IMR-90 (cell line): ENCODE data around the gene ZNF212. TPM values are rescaled to one million over a fixed set of nuclear protein-coding genes. Genes with fewer than 3 reads are reported as not detected.

Experiments
- ATAC-seq: fragments of 200-7000 bp; cut with Tn5 transposase; 2 replicates; pipeline ENCODE4 v1.9.1; 2020; ENCODE audit warnings: low read depth, mild to moderate bottlenecking, moderate library complexity
- BruUV-seq: library from RNA; stranded (reverse); fragments of 400-500 nt; replicated peaks from 2 replicates; lab custom pipeline; 2021; lab: Mats Ljungman, UMichigan
- CTCF ChIA-PET: fragments of 300-600 bp; formaldehyde crosslinking; extraction: SDS; loops from one replicate; lab custom pipeline; 2021; ENCODE audit warnings: antibody characterized with exemption; lab: Yijun Ruan, JAX
- POLR2A ChIA-PET: fragments of 300-600 bp; sonication (Branson Sonifier 250); formaldehyde crosslinking; loops from one replicate; lab custom pipeline; 2022; ENCODE audit warnings: antibody characterized with exemption; ENCODE audit not compliant: unreplicated experiment; lab: Charles Lee
- DNase-seq: peaks from one replicate; pipeline ENCODE4 v3.0.0; 2013
- H2AFZ ChIP-seq: replicated peaks from 2 replicates; pipeline ENCODE3; 2013; ENCODE audit warnings: low read length, mild to moderate bottlenecking; ENCODE audit not compliant: poor library complexity
- H2AK5ac ChIP-seq: 2 replicates; pipeline ENCODE4 v1.6.1; 2013; ENCODE audit warnings: low read depth, low read length, inconsistent platforms
- H2AK9ac ChIP-seq: replicated peaks from 2 replicates; pipeline ENCODE3; 2013; ENCODE audit warnings: mild to moderate bottlenecking, low read depth, low read length, moderate library complexity; ENCODE audit not compliant: poor library complexity
- H2BK120ac ChIP-seq: 2 replicates; pipeline ENCODE4 v1.6.1; 2013; ENCODE audit warnings: low read depth, low read length, inconsistent platforms
- H2BK15ac ChIP-seq: 3 replicates; pipeline ENCODE4 v1.6.1; 2013; ENCODE audit warnings: low read depth, low read length, inconsistent platforms
- H2BK20ac ChIP-seq: 2 replicates; pipeline ENCODE4 v1.6.1; 2013; ENCODE audit warnings: low read depth, mild to moderate bottlenecking, inconsistent platforms, low read length, moderate library complexity
- H2BK5ac ChIP-seq: 2 replicates; pipeline ENCODE4 v1.6.1; 2013; ENCODE audit warnings: mild to moderate bottlenecking, low read depth, low read length, inconsistent platforms; ENCODE audit not compliant: poor library complexity, severe bottlenecking
- H3K14ac ChIP-seq: replicated peaks from 2 replicates; pipeline ENCODE4 v1.6.1; 2013; ENCODE audit warnings: low read depth, low read length, inconsistent platforms
- H3K18ac ChIP-seq: 2 replicates; pipeline ENCODE4 v1.6.1; 2013; ENCODE audit warnings: low read depth, low read length, control low read depth
- H3K23ac ChIP-seq: 2 replicates; pipeline ENCODE4 v1.6.1; 2013; ENCODE audit warnings: low read depth, low read length, inconsistent platforms
- H3K27ac ChIP-seq: 2 replicates; pipeline ENCODE4 v1.5.1; 2013; ENCODE audit warnings: mild to moderate bottlenecking, control low read depth, low read length; ENCODE audit not compliant: insufficient read depth
- H3K27me3 ChIP-seq: 2 replicates; pipeline ENCODE4 v1.6.1; 2013; ENCODE audit warnings: low read length; ENCODE audit not compliant: control insufficient read depth, insufficient read depth
- H3K36me3 ChIP-seq: 2 replicates; pipeline ENCODE4 v1.6.1; 2013; ENCODE audit warnings: low read length, mixed read lengths; ENCODE audit not compliant: control insufficient read depth, insufficient read depth
- H3K4ac ChIP-seq: 2 replicates; pipeline ENCODE4 v1.6.1; 2013; ENCODE audit warnings: low read depth, low read length, inconsistent platforms
- H3K4me1 ChIP-seq: 2 replicates; pipeline ENCODE4 v1.6.1; 2013; ENCODE audit warnings: low read length, mixed read lengths; ENCODE audit not compliant: control insufficient read depth, insufficient read depth
- H3K4me2 ChIP-seq: 2 replicates; pipeline ENCODE4 v1.6.1; 2013; ENCODE audit warnings: low read depth, mild to moderate bottlenecking, control low read depth, low read length, moderate library complexity
- H3K4me3 ChIP-seq: 2 replicates; pipeline ENCODE4 v1.5.1; 2013; ENCODE audit warnings: low read depth, mild to moderate bottlenecking, control low read depth, low read length, moderate library complexity; ENCODE audit not compliant: insufficient read depth
- H3K56ac ChIP-seq: 2 replicates; pipeline ENCODE4 v1.6.1; 2013; ENCODE audit warnings: low read length, inconsistent platforms; ENCODE audit not compliant: insufficient read depth; ENCODE audit errors: extremely low read depth
- H3K79me1 ChIP-seq, 2 experiments: 2 replicates each; pipeline ENCODE4 v1.6.1; 2013; ENCODE audit warnings: low read length in 2 of 2, inconsistent platforms in 1 of 2, low read depth in 1 of 2
- H3K9ac ChIP-seq: 2 replicates; pipeline ENCODE4 v1.6.1; 2013; ENCODE audit warnings: low read depth, low read length, control low read depth
- H3K9me1 ChIP-seq: 2 replicates; pipeline ENCODE4 v1.6.1; 2013; ENCODE audit warnings: low read length, inconsistent platforms; ENCODE audit not compliant: insufficient read depth
- H3K9me3 ChIP-seq: 2 replicates; pipeline ENCODE4 v1.6.1; 2013; ENCODE audit warnings: low read length; ENCODE audit not compliant: control insufficient read depth, insufficient read depth
- H4K20me1 ChIP-seq: 2 replicates; pipeline ENCODE4 v1.6.1; 2013; ENCODE audit warnings: low read length, inconsistent platforms; ENCODE audit not compliant: insufficient read depth
- H4K5ac ChIP-seq: 2 replicates; pipeline ENCODE4 v1.6.1; 2013; ENCODE audit warnings: mild to moderate bottlenecking, low read depth, low read length, control low read depth
- H4K8ac ChIP-seq, 2 experiments: 2 replicates each; pipeline ENCODE4 v1.6.1; 2013; ENCODE audit warnings: low read depth in 2 of 2, low read length in 2 of 2, control low read depth in 1 of 2, inconsistent platforms in 1 of 2
- H4K91ac ChIP-seq: 2 replicates; pipeline ENCODE4 v1.6.1; 2013; ENCODE audit warnings: low read depth, low read length, inconsistent platforms; ENCODE audit not compliant: insufficient read depth
- BHLHE40 ChIP-seq: fragments of 150-350 bp; IDR thresholded peaks from 2 replicates; pipeline ENCODE4 v1.6.1; 2016; ENCODE audit warnings: mild to moderate bottlenecking, low read depth, low read length
- CEBPB ChIP-seq: IDR thresholded peaks from 2 replicates; pipeline ENCODE4 v1.6.1; 2012; ENCODE audit warnings: low read depth, low read length, improper control_type of control experiment
- CHD1 ChIP-seq: IDR thresholded peaks from 2 replicates; pipeline ENCODE4 v1.6.1; 2012; ENCODE audit warnings: low read depth, low read length, improper control_type of control experiment
- FOS ChIP-seq: fragments of 150-350 bp; IDR thresholded peaks from 2 replicates; pipeline ENCODE4 v1.6.1; 2016; ENCODE audit warnings: low read depth, low read length
- MAFK ChIP-seq: IDR thresholded peaks from 2 replicates; pipeline ENCODE4 v1.6.1; 2012; ENCODE audit warnings: low read depth, low read length, improper control_type of control experiment
- MAZ ChIP-seq: IDR thresholded peaks from 2 replicates; pipeline ENCODE4 v1.6.1; 2012; ENCODE audit warnings: low read depth, mild to moderate bottlenecking, low read length, improper control_type of control experiment, moderate library complexity, borderline replicate concordance
- MXI1 ChIP-seq: IDR thresholded peaks from 2 replicates; pipeline ENCODE4 v1.6.1; 2012; ENCODE audit warnings: low read depth, mild to moderate bottlenecking, low read length, moderate library complexity, borderline replicate concordance
- NFE2L2 ChIP-seq: fragments of 150-350 bp; IDR thresholded peaks from 2 replicates; pipeline ENCODE4 v1.6.1; 2016; ENCODE audit warnings: low read depth, mild to moderate bottlenecking, low read length
- POLR2A ChIP-seq: IDR thresholded peaks from 2 replicates; pipeline ENCODE4 v1.6.1; 2012; ENCODE audit warnings: mild to moderate bottlenecking, low read depth, low read length
- RAD21 ChIP-seq: IDR thresholded peaks from 2 replicates; pipeline ENCODE4 v1.6.1; 2012; ENCODE audit warnings: low read length, improper control_type of control experiment
- RCOR1 ChIP-seq: IDR thresholded peaks from 2 replicates; pipeline ENCODE4 v1.6.1; 2012; ENCODE audit warnings: mild to moderate bottlenecking, low read length, improper control_type of control experiment; ENCODE audit not compliant: insufficient replicate concordance
- RFX5 ChIP-seq: IDR thresholded peaks from 2 replicates; pipeline ENCODE4 v1.8.0; 2012; ENCODE audit warnings: low read depth, mild to moderate bottlenecking, low read length, moderate library complexity
- SMC3 ChIP-seq: fragments of 150-350 bp; IDR thresholded peaks from 2 replicates; pipeline ENCODE4 v1.6.1; 2016; ENCODE audit warnings: low read depth, mild to moderate bottlenecking, antibody characterized with exemption, low read length, moderate library complexity
- WGBS, 2 experiments: methylation state at CpG; one replicate each; pipeline versions ENCODE4 v1.1.5 to v1.1.7; 2013; ENCODE audit warnings: missing lambda C conversion rate in 2 of 2; ENCODE audit not compliant: insufficient read length in 1 of 2; ENCODE audit errors: extremely low coverage in 2 of 2; 5-methylcytosine and 5-hydroxymethylcytosine counted together
- dilution Hi-C: fragments of 300-500 bp; cut with HindIII; formaldehyde crosslinking; loops from one replicate; pipeline ENCODE4 v1.14.3; 2018; ENCODE audit warnings: low sequenced_read_pairs; ENCODE audit not compliant: unreplicated experiment
- in situ Hi-C: fragments of 300-500 bp; cut with MboI; formaldehyde crosslinking; loops from 3 replicates; pipeline ENCODE4 v1.14.3; 2019; ENCODE audit warnings: low sequenced_read_pairs, inconsistent platforms, mixed read lengths
- intact Hi-C: fragments of 100-400 bp; cut with micrococcal nuclease; formaldehyde crosslinking; loops from 2 replicates; pipeline ENCODE4 v1.10.0; 2022
- polyA plus RNA-seq, 3 experiments: library from polyadenylated mRNA; depleted of rRNA; stranded (reverse); fragments of >200 nt; gene quantifications; 2 replicates each; pipeline ENCODE4 v1.2.3, GENCODE V29; 2012; ENCODE audit warnings: low replicate concordance in 1 of 3
- total RNA-seq: library from RNA; depleted of rRNA; stranded (reverse); fragments of >200 nt; gene quantifications from 2 replicates; pipeline ENCODE4 v1.2.3, GENCODE V29; 2012
- TF ChIP-seq, protein P1 (sequence below): conservative IDR thresholded peaks from 2 replicates; pipeline ENCODE4 v1.5.1; 2012; ENCODE audit warnings: mild to moderate bottlenecking, low read depth, low read length, improper control_type of control experiment
- TF ChIP-seq, protein P2 (sequence below): fragments of 150-350 bp; IDR thresholded peaks from 2 replicates; pipeline ENCODE4 v1.6.1; 2017; ENCODE audit warnings: mild to moderate bottlenecking, antibody characterized with exemption, low read length, low read depth

Gene ZNF212
- total and polyA plus RNA-seq, 2 of the 4 experiments (the other 2 are of a cell fraction) = 3.8 to 5.1 TPM

DNA sequence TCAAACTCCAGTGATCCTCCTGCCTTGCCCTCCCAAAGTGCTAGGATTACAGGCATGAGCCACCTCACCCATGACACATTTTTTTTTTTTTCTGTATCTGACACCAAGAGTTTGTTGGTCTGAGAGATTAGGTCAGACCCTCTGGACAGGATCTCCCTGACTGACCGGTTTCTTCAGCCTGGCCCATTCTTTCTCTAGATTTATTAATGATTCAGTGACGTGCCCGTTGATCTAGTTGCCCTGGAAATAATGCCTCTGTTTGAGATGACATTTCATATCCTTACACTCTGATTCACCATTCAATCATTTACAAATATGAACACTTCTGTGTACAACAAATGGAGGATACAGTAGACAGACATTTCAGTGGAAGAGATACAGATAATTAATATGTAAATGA is 1.4 kb upstream of the ZNF212 start:
- Histone ChIP-seq H3K18ac (no peak overlapping the region), H3K14ac (0 out of 2 replicates have a peak overlapping the region, but pooled peaks have one; percentile 8), H3K4me3 (no peak overlapping the region), H2BK5ac (peak overlapping the region; percentile 38), H2AK9ac (no peak overlapping the region), H3K56ac (no peak overlapping the region), H3K36me3 (no peaks in the 10 kb centered on the region), H2BK20ac (no peak overlapping the region), H3K9ac (no peak overlapping the region), H2BK15ac (no peak overlapping the region), H3K79me1 (peaks cover 5 to 19% of the 10 kb centered on the region in 2 experiments; a peak in 3 of 4 replicates), H2AK5ac (no peak overlapping the region), H3K27ac (no peak overlapping the region), H4K8ac (no peak overlapping the region), H3K27me3 (no peaks in the 10 kb centered on the region), H4K91ac (no peak overlapping the region), H2BK120ac (peak overlapping the region; percentile 13; the same call in 1 of the 2 replicates), H3K23ac (no peak overlapping the region), H3K9me3 (no peaks in the 10 kb centered on the region; the same call in 1 of the 2 replicates), H2AFZ (peak overlapping the region; percentile 73), H3K9me1 (peaks cover 10% of the 10 kb centered on the region), H3K4ac (0 out of 2 replicates have a peak overlapping the region, but pooled peaks have one; percentile 19), H3K4me2 (no peak overlapping the region), H4K20me1 (no peaks in the 10 kb centered on the region; the same call in 1 of the 2 replicates), H4K5ac (no peak overlapping the region), H3K4me1 (peaks cover 11% of the 10 kb centered on the region)
- ChIA-PET CTCF (no interaction called here), POLR2A (no interaction called here)
- ATAC-seq = no peak
- intact Hi-C loops (no loop called here), dilution Hi-C loops (no loop called here), in situ Hi-C loops (no loop called here)
- TF ChIP-seq MAZ (no peak), RCOR1 (no peak), MAFK (no peak), BHLHE40 (no peak), POLR2A (no peak), NFE2L2 (no peak), CEBPB (no peak), SMC3 (no peak), RAD21 (no peak), RFX5 (no peak), MXI1 (no peak), FOS (no peak), CHD1 (no peak)
- TF ChIP-seq, protein P1, sequence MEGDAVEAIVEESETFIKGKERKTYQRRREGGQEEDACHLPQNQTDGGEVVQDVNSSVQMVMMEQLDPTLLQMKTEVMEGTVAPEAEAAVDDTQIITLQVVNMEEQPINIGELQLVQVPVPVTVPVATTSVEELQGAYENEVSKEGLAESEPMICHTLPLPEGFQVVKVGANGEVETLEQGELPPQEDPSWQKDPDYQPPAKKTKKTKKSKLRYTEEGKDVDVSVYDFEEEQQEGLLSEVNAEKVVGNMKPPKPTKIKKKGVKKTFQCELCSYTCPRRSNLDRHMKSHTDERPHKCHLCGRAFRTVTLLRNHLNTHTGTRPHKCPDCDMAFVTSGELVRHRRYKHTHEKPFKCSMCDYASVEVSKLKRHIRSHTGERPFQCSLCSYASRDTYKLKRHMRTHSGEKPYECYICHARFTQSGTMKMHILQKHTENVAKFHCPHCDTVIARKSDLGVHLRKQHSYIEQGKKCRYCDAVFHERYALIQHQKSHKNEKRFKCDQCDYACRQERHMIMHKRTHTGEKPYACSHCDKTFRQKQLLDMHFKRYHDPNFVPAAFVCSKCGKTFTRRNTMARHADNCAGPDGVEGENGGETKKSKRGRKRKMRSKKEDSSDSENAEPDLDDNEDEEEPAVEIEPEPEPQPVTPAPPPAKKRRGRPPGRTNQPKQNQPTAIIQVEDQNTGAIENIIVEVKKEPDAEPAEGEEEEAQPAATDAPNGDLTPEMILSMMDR = no peak
- TF ChIP-seq, protein P2, sequence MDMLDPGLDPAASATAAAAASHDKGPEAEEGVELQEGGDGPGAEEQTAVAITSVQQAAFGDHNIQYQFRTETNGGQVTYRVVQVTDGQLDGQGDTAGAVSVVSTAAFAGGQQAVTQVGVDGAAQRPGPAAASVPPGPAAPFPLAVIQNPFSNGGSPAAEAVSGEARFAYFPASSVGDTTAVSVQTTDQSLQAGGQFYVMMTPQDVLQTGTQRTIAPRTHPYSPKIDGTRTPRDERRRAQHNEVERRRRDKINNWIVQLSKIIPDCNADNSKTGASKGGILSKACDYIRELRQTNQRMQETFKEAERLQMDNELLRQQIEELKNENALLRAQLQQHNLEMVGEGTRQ = no peak
- no CpG with 5 or more reads among the region's 3 CpGs for WGBS, 2 experiments
- peak; percentile 37 for DNase-seq
- no TSS peak for BruUV-seq
